ENCODE data around the gene PEAR1. TPM values are rescaled to one million over a fixed set of nuclear protein-coding genes. Genes with fewer than 3 reads are reported as not detected.

PEAR1 gene
- total and polyA plus RNA-seq, 2 donors (not counting 1 experiment from before 2014, with no cell fraction given) = 0.03 TPM; not detected in 1

DNA sequence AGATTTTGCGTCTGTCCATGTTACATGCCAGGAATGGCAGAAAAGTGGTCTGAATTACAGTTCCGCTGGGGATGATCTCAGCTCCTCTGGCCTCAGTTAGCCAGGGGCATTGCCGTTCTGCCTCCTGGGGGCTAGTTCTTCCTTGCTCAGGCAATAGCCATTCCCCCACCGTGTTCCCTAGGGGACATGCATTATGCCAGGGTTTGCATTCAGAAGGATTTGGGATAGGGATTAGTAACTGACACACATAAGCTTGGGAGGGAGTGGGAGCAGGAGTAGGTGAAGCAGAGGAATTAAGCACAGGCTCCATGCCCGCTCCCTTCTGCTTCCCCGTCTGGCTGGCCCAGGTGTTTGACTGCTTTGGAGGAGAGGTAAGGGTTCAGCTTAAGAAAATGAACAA, 39.6 kb downstream of the PEAR1 start:
- Histone ChIP-seq H3K36me3 (replicated peaks in 1 of 2; ENCODE audit: control extremely low read depth in 1 of 2, control insufficient read depth in 1 of 2, extremely low read depth in 1 of 2, insufficient read depth in 2 of 2, low read length in 1 of 2) (no peaks in the 10 kb centered on the region), H3K79me2 (ENCODE audit: control insufficient read depth, insufficient read depth, low read length) (no peaks in the 10 kb centered on the region), H3K4me2 (replicated peaks; ENCODE audit: low read depth, low read length, poor library complexity, severe bottlenecking) (no peak overlapping the region), H3K27me3 (replicated peaks in 1 of 4; ENCODE audit: control extremely low read depth in 1 of 4, control insufficient read depth in 3 of 4, insufficient read depth in 4 of 4, low read length in 3 of 4) (peaks cover 0 to 22% (median 1%) of the 10 kb centered on the region in 4 experiments), H3K4me3 (ENCODE audit: control extremely low read depth in 1 of 5, extremely low read depth in 1 of 5, insufficient read depth in 1 of 5, low read depth in 2 of 5, low read length in 4 of 5) (no peak overlapping the region), H4K20me1 (ENCODE audit: control insufficient read depth, insufficient read depth, low read length, poor library complexity, severe bottlenecking) (no peaks in the 10 kb centered on the region), H3K9ac (ENCODE audit: low read length) (no peak overlapping the region), H3K4me1 (ENCODE audit: control insufficient read depth in 2 of 2, insufficient read depth in 2 of 2, low read length in 2 of 2) (no peaks in the 10 kb centered on the region), H3K9me3 (ENCODE audit: control extremely low read depth in 1 of 3, control insufficient read depth in 2 of 3, insufficient read depth in 1 of 3, low read length in 2 of 3) (no peaks in the 10 kb centered on the region), H3K27ac (ENCODE audit: low read length in 2 of 2) (no peak overlapping the region), H2AFZ (ENCODE audit: insufficient read depth, low read depth, low read length, poor library complexity, severe bottlenecking) (no peak overlapping the region)
- intact Hi-C loops (cut with micrococcal nuclease) = no loop called here
- WGBS (ENCODE audit: insufficient coverage) = 99% methylated on average over 5 of the region's 6 CpGs
- Mint-ChIP-seq H3K27ac (no peak overlapping the region), H3K4me1 (peaks cover under 1% of the 10 kb centered on the region), H3K9me3 (ENCODE audit: insufficient read depth) (no peaks in the 10 kb centered on the region), H3K27me3 (peaks cover 57% of the 10 kb centered on the region), H3K4me3 (no peak overlapping the region)
- TF ChIP-seq EZH2 (IDR thresholded peaks at IDR 0.05; ENCODE audit: borderline replicate concordance, insufficient read depth, low read depth, low read length, poor library complexity, severe bottlenecking) = no peak
- TF ChIP-seq, protein P1, sequence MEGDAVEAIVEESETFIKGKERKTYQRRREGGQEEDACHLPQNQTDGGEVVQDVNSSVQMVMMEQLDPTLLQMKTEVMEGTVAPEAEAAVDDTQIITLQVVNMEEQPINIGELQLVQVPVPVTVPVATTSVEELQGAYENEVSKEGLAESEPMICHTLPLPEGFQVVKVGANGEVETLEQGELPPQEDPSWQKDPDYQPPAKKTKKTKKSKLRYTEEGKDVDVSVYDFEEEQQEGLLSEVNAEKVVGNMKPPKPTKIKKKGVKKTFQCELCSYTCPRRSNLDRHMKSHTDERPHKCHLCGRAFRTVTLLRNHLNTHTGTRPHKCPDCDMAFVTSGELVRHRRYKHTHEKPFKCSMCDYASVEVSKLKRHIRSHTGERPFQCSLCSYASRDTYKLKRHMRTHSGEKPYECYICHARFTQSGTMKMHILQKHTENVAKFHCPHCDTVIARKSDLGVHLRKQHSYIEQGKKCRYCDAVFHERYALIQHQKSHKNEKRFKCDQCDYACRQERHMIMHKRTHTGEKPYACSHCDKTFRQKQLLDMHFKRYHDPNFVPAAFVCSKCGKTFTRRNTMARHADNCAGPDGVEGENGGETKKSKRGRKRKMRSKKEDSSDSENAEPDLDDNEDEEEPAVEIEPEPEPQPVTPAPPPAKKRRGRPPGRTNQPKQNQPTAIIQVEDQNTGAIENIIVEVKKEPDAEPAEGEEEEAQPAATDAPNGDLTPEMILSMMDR (IDR thresholded peaks at IDR 0.05) = no peak
- ATAC-seq (ENCODE audit: low read depth) (no peak), DNase-seq (no peak)
- ChIA-PET POLR2A (no interaction called here), CTCF (no interaction called here)

DNA sequence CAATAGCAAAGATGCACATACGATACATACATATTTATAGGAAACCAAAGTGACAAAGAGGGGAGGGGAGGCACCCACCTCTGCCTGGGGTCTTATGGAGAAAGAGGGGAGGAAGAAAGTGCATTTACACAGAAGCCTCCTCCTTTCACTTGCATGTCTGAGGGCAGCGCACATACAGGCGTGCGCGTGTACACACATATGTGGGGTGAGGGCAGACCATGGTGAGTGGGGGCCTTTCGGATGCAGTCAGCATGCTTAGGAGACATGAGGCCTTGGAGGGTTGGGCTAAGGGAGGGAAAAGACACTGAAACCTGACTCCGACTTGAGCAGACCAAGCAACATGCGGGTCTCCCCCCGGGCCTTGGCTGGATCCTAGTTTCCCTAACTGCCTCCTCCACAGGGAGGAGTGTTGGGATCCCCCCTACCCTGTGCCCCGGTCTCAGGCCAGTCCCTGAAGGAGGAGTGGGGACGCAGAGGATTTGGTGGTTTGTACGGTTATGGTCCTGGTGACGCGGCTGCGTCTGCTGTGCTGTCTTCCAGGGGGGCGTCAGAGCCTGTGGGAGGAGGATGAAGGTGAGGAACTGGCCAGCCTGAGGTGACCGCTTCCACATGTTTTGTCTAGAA, 42.1 kb downstream of the PEAR1 start:
- Histone ChIP-seq H3K4me3 (ENCODE audit: control extremely low read depth in 1 of 5, extremely low read depth in 1 of 5, insufficient read depth in 1 of 5, low read depth in 2 of 5, low read length in 4 of 5) (no peak overlapping the region), H3K27ac (ENCODE audit: low read length in 2 of 2) (no peak overlapping the region), H3K9ac (ENCODE audit: low read length) (no peak overlapping the region), H3K36me3 (replicated peaks in 1 of 2; ENCODE audit: control extremely low read depth in 1 of 2, control insufficient read depth in 1 of 2, extremely low read depth in 1 of 2, insufficient read depth in 2 of 2, low read length in 1 of 2) (no peaks in the 10 kb centered on the region), H2AFZ (ENCODE audit: insufficient read depth, low read depth, low read length, poor library complexity, severe bottlenecking) (no peak overlapping the region), H3K79me2 (ENCODE audit: control insufficient read depth, insufficient read depth, low read length) (no peaks in the 10 kb centered on the region), H4K20me1 (ENCODE audit: control insufficient read depth, insufficient read depth, low read length, poor library complexity, severe bottlenecking) (no peaks in the 10 kb centered on the region), H3K9me3 (ENCODE audit: control extremely low read depth in 1 of 3, control insufficient read depth in 2 of 3, insufficient read depth in 1 of 3, low read length in 2 of 3) (no peaks in the 10 kb centered on the region), H3K4me1 (ENCODE audit: control insufficient read depth in 2 of 2, insufficient read depth in 2 of 2, low read length in 2 of 2) (no peaks in the 10 kb centered on the region), H3K27me3 (replicated peaks in 1 of 4; ENCODE audit: control extremely low read depth in 1 of 4, control insufficient read depth in 3 of 4, insufficient read depth in 4 of 4, low read length in 3 of 4) (peaks cover 0 to 10% (median 0%) of the 10 kb centered on the region in 4 experiments), H3K4me2 (replicated peaks; ENCODE audit: low read depth, low read length, poor library complexity, severe bottlenecking) (no peak overlapping the region)
- TF ChIP-seq, protein P1 (IDR thresholded peaks at IDR 0.05) = no peak
- intact Hi-C loops (cut with micrococcal nuclease) = no loop called here
- Mint-ChIP-seq H3K4me3 (no peak overlapping the region), H3K4me1 (no peaks in the 10 kb centered on the region), H3K27me3 (peaks cover 39% of the 10 kb centered on the region), H3K9me3 (ENCODE audit: insufficient read depth) (no peaks in the 10 kb centered on the region), H3K27ac (no peak overlapping the region)
- ChIA-PET POLR2A (no interaction called here), CTCF (no interaction called here)
- no peak for DNase-seq
- 95% methylated on average over 4 of the region's 17 CpGs for WGBS (ENCODE audit: insufficient coverage)
- ATAC-seq (ENCODE audit: low read depth) = no peak

Data from B cell (primary cell).